CD4-positive, alpha-beta memory T cell (primary cell): Measurements from ENCODE around the gene SHANK3. TPM values are rescaled to one million over a fixed set of nuclear protein-coding genes. Genes with fewer than 3 reads are reported as not detected.

Experiments
- CTCF ChIA-PET: fragments of 350-600 bp; sonication (Branson Sonifier 250); formaldehyde crosslinking; loops from one replicate; lab custom pipeline; 2021; ENCODE audit warnings: inconsistent platforms; ENCODE audit not compliant: partially characterized antibody; lab: Charles Lee
- POLR2A ChIA-PET: fragments of 350-600 bp; sonication (Branson Sonifier 250); formaldehyde crosslinking; loops from one replicate; lab custom pipeline; 2021; ENCODE audit not compliant: partially characterized antibody; lab: Charles Lee
- DNase-seq, 5 donors: peaks; one replicate each; pipeline versions ENCODE4 v3.0.0 to v3.0.0-alpha.2; 2020 to 2022; ENCODE audit warnings: mixed read lengths in 1 of 5
- H3K27ac ChIP-seq: one replicate; pipeline ENCODE4 v1.7.0; 2013; ENCODE audit warnings: low read depth, low read length
- H3K27me3 ChIP-seq: 2 replicates; pipeline ENCODE4 v1.7.0; 2013; ENCODE audit warnings: mild to moderate bottlenecking, low read length, moderate library complexity; ENCODE audit not compliant: insufficient read depth
- H3K36me3 ChIP-seq: 2 replicates; pipeline ENCODE4 v1.7.0; 2013; ENCODE audit warnings: mild to moderate bottlenecking, low read length, moderate library complexity; ENCODE audit not compliant: insufficient read depth
- H3K4me1 ChIP-seq: 2 replicates; pipeline ENCODE4 v1.7.0; 2013; ENCODE audit warnings: mild to moderate bottlenecking, low read length, moderate library complexity; ENCODE audit not compliant: insufficient read depth
- H3K4me3 ChIP-seq, 2 donors: one replicate each; pipeline ENCODE4 v1.7.0; 2013; ENCODE audit warnings: low read length in 2 of 2, mild to moderate bottlenecking in 1 of 2
- H3K9me3 ChIP-seq, 2 donors: one replicate each; pipeline ENCODE4 v1.7.0; 2013; ENCODE audit warnings: low read length in 2 of 2, control low read depth in 1 of 2; ENCODE audit not compliant: control insufficient read depth in 1 of 2
- H3K27ac Mint-ChIP-seq, 7 donors: one replicate each; pipeline ENCODE4 v1.8.0; 2020 to 2021; ENCODE audit warnings: mixed read lengths in 7 of 7, mild to moderate bottlenecking in 6 of 7, inconsistent platforms in 3 of 7, moderate library complexity in 3 of 7
- H3K27me3 Mint-ChIP-seq, 2 donors: one replicate each; pipeline ENCODE4 v1.8.0; 2020 to 2021; ENCODE audit warnings: mixed read lengths in 2 of 2
- H3K36me3 Mint-ChIP-seq, 2 donors: one replicate each; pipeline ENCODE4 v1.8.0; 2020 to 2021; ENCODE audit warnings: mixed read lengths in 2 of 2, inconsistent platforms in 1 of 2, mild to moderate bottlenecking in 1 of 2
- H3K4me1 Mint-ChIP-seq, 4 donors: one replicate each; pipeline ENCODE4 v1.8.0; 2020 to 2021; ENCODE audit warnings: mixed read lengths in 4 of 4, mild to moderate bottlenecking in 1 of 4
- H3K4me3 Mint-ChIP-seq, 8 donors: one replicate each; pipeline ENCODE4 v1.8.0; 2020 to 2021; ENCODE audit warnings: mixed read lengths in 8 of 8, mild to moderate bottlenecking in 7 of 8, moderate library complexity in 6 of 8, inconsistent platforms in 3 of 8
- H3K9me3 Mint-ChIP-seq, 8 donors: one replicate each; pipeline ENCODE4 v1.8.0; 2020 to 2021; ENCODE audit warnings: mixed read lengths in 8 of 8, mild to moderate bottlenecking in 5 of 8, inconsistent platforms in 3 of 8, moderate library complexity in 1 of 8
- intact Hi-C: fragments of 100-400 bp; cut with micrococcal nuclease; formaldehyde crosslinking; loops from one replicate; pipeline ENCODE4 v1.15.1; 2023
- polyA plus RNA-seq, 2 donors: library from polyadenylated mRNA; unstranded; fragments of 300-500 nt; fragmentation: Illumina TruSeq; gene quantifications; one replicate each; pipeline ENCODE4 v1.2.3, GENCODE V29; 2021
- total RNA-seq, 2 experiments: library from RNA; stranded (reverse); gene quantifications; one replicate each; pipeline ENCODE4 v1.2.3, GENCODE V29; 2021

The SHANK3 gene
- total and polyA plus RNA-seq, 4 experiments from 2014 or later, result not detected

GRCh38 chr22:50678651-50679521, 6.3 kb downstream of the SHANK3 start:
- H3K9me3 ChIP-seq, result no peaks in the 10 kb centered on the region
- H3K4me1 ChIP-seq, result peaks cover 3% of the 10 kb centered on the region
- ChIA-PET CTCF (no interaction called here), POLR2A (no interaction called here)
- peaks cover 1 to 10% (median 6%) of the 10 kb centered on the region in 4 donors for H3K4me1 Mint-ChIP-seq
- no peak overlapping the region for H3K4me3 Mint-ChIP-seq
- H3K36me3 Mint-ChIP-seq, result no peaks in the 10 kb centered on the region
- intact Hi-C loops, result no loop called here
- no peaks in the 10 kb centered on the region for H3K36me3 ChIP-seq
- peak in 1 of 5 donors; percentile 29 for DNase-seq
- no peak overlapping the region for H3K27ac Mint-ChIP-seq
- H3K4me3 ChIP-seq, result no peak overlapping the region
- peaks cover 9 to 14% of the 10 kb centered on the region in 2 donors for H3K27me3 Mint-ChIP-seq
- peaks cover 11% of the 10 kb centered on the region for H3K27me3 ChIP-seq
- peaks cover 0 to 4% (median 0%) of the 10 kb centered on the region in 8 donors for H3K9me3 Mint-ChIP-seq
- no peak overlapping the region for H3K27ac ChIP-seq

DNA sequence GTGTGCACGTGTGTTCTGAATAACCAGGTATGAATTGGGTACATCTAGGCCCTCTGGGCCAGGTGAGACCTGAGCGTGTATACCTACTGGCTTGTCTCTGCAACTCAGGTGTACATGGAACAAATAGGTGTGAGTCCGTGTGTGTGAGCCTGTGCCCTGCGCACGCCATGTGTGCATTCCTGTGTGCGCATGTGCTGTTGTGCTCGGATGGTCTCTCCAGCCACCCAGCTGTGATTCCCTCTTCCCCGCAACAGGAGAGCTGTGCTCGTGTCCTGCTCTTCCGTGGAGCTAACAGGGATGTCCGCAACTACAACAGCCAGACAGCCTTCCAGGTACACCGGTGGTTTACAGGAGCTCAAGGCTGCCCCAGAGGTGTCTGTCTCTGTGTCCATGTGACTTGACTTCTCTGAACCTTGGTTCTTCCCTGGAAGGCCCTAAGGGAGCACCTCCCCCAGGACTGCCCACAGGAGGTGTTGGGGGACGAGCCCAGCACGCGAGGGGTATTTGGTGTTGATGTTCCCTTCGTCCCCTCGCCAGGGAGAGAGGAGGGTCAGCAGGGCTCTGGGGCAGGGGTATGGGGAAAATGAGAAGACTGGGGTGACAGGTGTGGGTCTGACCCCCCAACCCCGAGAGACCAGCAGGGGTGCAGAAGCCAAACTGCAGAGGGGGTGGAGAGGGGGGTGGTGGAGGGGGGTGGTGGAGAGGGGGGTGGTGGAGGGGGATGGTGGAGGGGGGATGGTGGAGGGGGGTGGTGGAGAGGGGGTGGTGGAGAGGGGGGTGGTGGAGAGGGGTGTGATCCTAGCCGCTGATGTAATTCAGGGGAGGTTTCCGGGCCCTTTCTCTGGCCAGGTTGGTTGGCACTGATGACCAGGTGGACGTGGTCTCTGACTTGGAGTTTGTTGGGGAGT, 10.7 kb downstream of the SHANK3 start:
- DNase-seq, result no peak

GRCh38 chr22:50683994-50684371, 11.4 kb downstream of the SHANK3 start:
- CTCF ChIA-PET, result no interaction called here

More for the DNA sequence above, 10.7 kb downstream of the SHANK3 start:
- intact Hi-C loops, result no loop called here
- Mint-ChIP-seq H3K36me3 (no peaks in the 10 kb centered on the region), H3K4me3 (no peak overlapping the region), H3K27ac (no peak overlapping the region), H3K9me3 (peaks cover 0 to 2% (median 0%) of the 10 kb centered on the region in 8 donors), H3K4me1 (no peaks in the 10 kb centered on the region), H3K27me3 (peaks cover 0 to 4% of the 10 kb centered on the region in 2 donors)
- ChIA-PET POLR2A (no interaction called here), CTCF (no interaction called here)
- Histone ChIP-seq H3K27ac (no peak overlapping the region), H3K36me3 (no peaks in the 10 kb centered on the region), H3K27me3 (no peaks in the 10 kb centered on the region), H3K4me1 (no peaks in the 10 kb centered on the region), H3K9me3 (no peaks in the 10 kb centered on the region), H3K4me3 (no peak overlapping the region)

GRCh38 chr22:50684501-50684900, 11.9 kb downstream of the SHANK3 start:
- Histone ChIP-seq H3K27ac (no peak overlapping the region), H3K27me3 (no peaks in the 10 kb centered on the region), H3K4me1 (no peaks in the 10 kb centered on the region), H3K9me3 (no peaks in the 10 kb centered on the region), H3K4me3 (no peak overlapping the region), H3K36me3 (no peaks in the 10 kb centered on the region)
- Mint-ChIP-seq H3K9me3 (peaks cover 0 to 2% (median 0%) of the 10 kb centered on the region in 8 donors), H3K4me3 (no peak overlapping the region), H3K4me1 (no peaks in the 10 kb centered on the region), H3K27me3 (peaks cover 0 to 4% of the 10 kb centered on the region in 2 donors), H3K27ac (peak overlapping the region in 1 of 7 donors; percentile 22), H3K36me3 (no peaks in the 10 kb centered on the region)
- no peak for DNase-seq
- ChIA-PET CTCF (no interaction called here), POLR2A (no interaction called here)
- intact Hi-C loops, result no loop called here

More at GRCh38 chr22:50683994-50684371, 11.4 kb downstream of the SHANK3 start:
- Mint-ChIP-seq H3K27me3 (peaks cover 0 to 4% of the 10 kb centered on the region in 2 donors), H3K36me3 (no peaks in the 10 kb centered on the region), H3K27ac (peak overlapping the region in 2 of 7 donors; percentile 10 to 55), H3K4me1 (no peaks in the 10 kb centered on the region), H3K4me3 (no peak overlapping the region), H3K9me3 (peaks cover 0 to 2% (median 0%) of the 10 kb centered on the region in 8 donors)
- Histone ChIP-seq H3K4me3 (no peak overlapping the region), H3K27me3 (no peaks in the 10 kb centered on the region), H3K27ac (no peak overlapping the region), H3K9me3 (no peaks in the 10 kb centered on the region), H3K4me1 (no peaks in the 10 kb centered on the region), H3K36me3 (no peaks in the 10 kb centered on the region)
- POLR2A ChIA-PET, result no interaction called here
- no peak for DNase-seq
- intact Hi-C loops, result no loop called here

- no peak for DNase-seq
- H3K27me3 ChIP-seq, result no peaks in the 10 kb centered on the region
- no peak overlapping the region for H3K4me3 Mint-ChIP-seq
- CTCF ChIA-PET, result no interaction called here
- no peaks in the 10 kb centered on the region for H3K4me1 ChIP-seq
- H3K4me3 ChIP-seq, result no peak overlapping the region
- H3K9me3 ChIP-seq, result no peaks in the 10 kb centered on the region
- peaks cover 0 to 4% of the 10 kb centered on the region in 2 donors for H3K27me3 Mint-ChIP-seq
- intact Hi-C loops, result no loop called here
- H3K36me3 Mint-ChIP-seq, result no peaks in the 10 kb centered on the region
- H3K9me3 Mint-ChIP-seq, result peaks cover 0 to 2% (median 0%) of the 10 kb centered on the region in 8 donors
- H3K4me1 Mint-ChIP-seq, result no peaks in the 10 kb centered on the region
- H3K27ac ChIP-seq, result no peak overlapping the region
- H3K27ac Mint-ChIP-seq, result peak overlapping the region in 1 of 7 donors; percentile 22
- POLR2A ChIA-PET, result no interaction called here
- H3K36me3 ChIP-seq, result no peaks in the 10 kb centered on the region
These were observed 12.4 kb downstream of the SHANK3 start for GRCh38 chr22:50684986-50685385.

DNA sequence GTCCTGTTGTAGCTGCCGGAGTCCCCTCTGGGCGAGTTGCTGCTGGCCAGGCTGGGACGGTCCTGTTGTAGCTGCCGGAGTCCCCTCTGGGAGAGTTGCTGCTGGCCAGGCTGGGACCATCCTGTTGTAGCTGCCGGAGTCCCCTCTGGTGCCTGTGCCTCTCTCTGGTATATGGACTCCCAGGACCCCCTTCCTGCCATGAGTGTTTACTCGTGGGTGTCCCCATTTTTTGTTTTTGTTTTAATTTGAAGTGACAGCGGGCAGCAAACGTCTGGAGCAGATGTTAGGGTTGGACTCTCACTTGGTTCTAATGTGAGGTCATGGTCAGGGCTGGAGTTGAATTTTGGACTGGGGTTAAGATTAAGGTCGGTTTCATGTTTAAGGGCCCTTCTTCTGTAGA, 14.2 kb downstream of the SHANK3 start:
- Histone ChIP-seq H3K36me3 (no peaks in the 10 kb centered on the region), H3K4me1 (no peaks in the 10 kb centered on the region), H3K27ac (no peak overlapping the region), H3K27me3 (no peaks in the 10 kb centered on the region), H3K4me3 (no peak overlapping the region), H3K9me3 (no peaks in the 10 kb centered on the region)
- DNase-seq, result no peak
- POLR2A ChIA-PET, result no interaction called here
- Mint-ChIP-seq H3K9me3 (peaks cover 0 to 5% (median 0%) of the 10 kb centered on the region in 8 donors), H3K4me3 (no peak overlapping the region), H3K27me3 (peaks cover 0 to 4% of the 10 kb centered on the region in 2 donors), H3K36me3 (no peaks in the 10 kb centered on the region), H3K27ac (no peak overlapping the region), H3K4me1 (no peaks in the 10 kb centered on the region)
- CTCF ChIA-PET, result no interaction called here
- intact Hi-C loops, result no loop called here

- no peak overlapping the region for H3K4me3 ChIP-seq
- no peak overlapping the region for H3K4me3 Mint-ChIP-seq
- peaks cover 0 to 4% of the 10 kb centered on the region in 2 donors for H3K27me3 Mint-ChIP-seq
- no peaks in the 10 kb centered on the region for H3K36me3 ChIP-seq
- no peaks in the 10 kb centered on the region for H3K9me3 ChIP-seq
- no peaks in the 10 kb centered on the region for H3K27me3 ChIP-seq
- no peak for DNase-seq
- H3K36me3 Mint-ChIP-seq, result no peaks in the 10 kb centered on the region
- H3K27ac Mint-ChIP-seq, result no peak overlapping the region
- ChIA-PET CTCF (no interaction called here), POLR2A (no interaction called here)
- peaks cover 0 to 8% (median under 1%) of the 10 kb centered on the region in 8 donors for H3K9me3 Mint-ChIP-seq
- H3K4me1 Mint-ChIP-seq, result no peaks in the 10 kb centered on the region
- intact Hi-C loops, result no loop called here
- no peak overlapping the region for H3K27ac ChIP-seq
- H3K4me1 ChIP-seq, result no peaks in the 10 kb centered on the region
These were observed 15.2 kb downstream of the SHANK3 start for GRCh38 chr22:50687829-50688228.
